Measurements from ENCODE around the gene STAC3. TPM values are rescaled to one million over a fixed set of nuclear protein-coding genes. Genes with fewer than 3 reads are reported as not detected.

STAC3 gene
- total and polyA plus RNA-seq, 4 donors: 0.19 to 1.3 (median 0.96) TPM

GRCh38 chr12:57268264-57268663 is 17.3 kb upstream of the STAC3 start:
- peaks cover 14 to 59% (median 41%) of the 10 kb centered on the region in 4 donors for H3K36me3 ChIP-seq (ENCODE audit: control insufficient read depth in 4 of 4, insufficient read depth in 3 of 4, low read depth in 1 of 4, low read length in 3 of 4)
- no peak overlapping the region for H3K9ac ChIP-seq (ENCODE audit: low read depth in 1 of 2, low read length in 2 of 2)
- WGBS: 86% methylated on average over 7 of the region's 7 CpGs
- H3K27ac ChIP-seq (ENCODE audit: low read depth in 1 of 2, low read length in 2 of 2): no peak overlapping the region
- peaks cover 3 to 6% (median 5%) of the 10 kb centered on the region in 4 donors for H3K4me1 ChIP-seq (ENCODE audit: control insufficient read depth in 4 of 4, insufficient read depth in 4 of 4, low read length in 3 of 4)
- DNase-seq (ENCODE audit: low spot score): no peak
- TF ChIP-seq, protein P1, sequence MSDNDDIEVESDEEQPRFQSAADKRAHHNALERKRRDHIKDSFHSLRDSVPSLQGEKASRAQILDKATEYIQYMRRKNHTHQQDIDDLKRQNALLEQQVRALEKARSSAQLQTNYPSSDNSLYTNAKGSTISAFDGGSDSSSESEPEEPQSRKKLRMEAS (IDR thresholded peaks at IDR 0.05): no peak
- no peak for TF ChIP-seq TAF1 (conservative IDR thresholded peaks at IDR 0.05)
- no peak for TF ChIP-seq CTCF (IDR thresholded peaks at IDR 0.05; ENCODE audit: low read depth, low read length, missing input control)
- TF ChIP-seq NR2F2 (IDR thresholded peaks at IDR 0.05): no peak
- TF ChIP-seq FOXA2 (IDR thresholded peaks at IDR 0.05): no peak
- no peak for TF ChIP-seq RAD21 (IDR thresholded peaks at IDR 0.05)
- no peak for TF ChIP-seq JUND (IDR thresholded peaks at IDR 0.05)
- TF ChIP-seq FOXA1 (IDR thresholded peaks at IDR 0.05): no peak
- no peak for TF ChIP-seq HNF4A (conservative IDR thresholded peaks at IDR 0.05)
- TF ChIP-seq HNF4G (IDR thresholded peaks at IDR 0.05): no peak
- no peak for TF ChIP-seq ZBTB33 (IDR thresholded peaks at IDR 0.05)
- TF ChIP-seq SP1 (IDR thresholded peaks at IDR 0.05): no peak
- no peak for TF ChIP-seq YY1 (IDR thresholded peaks at IDR 0.05)
- TF ChIP-seq GABPA (IDR thresholded peaks at IDR 0.05 in 1 of 2, conservative IDR thresholded peaks at IDR 0.05 in 1 of 2): no peak
- no peak for TF ChIP-seq EGR1 (IDR thresholded peaks at IDR 0.05; ENCODE audit: low read depth in 2 of 2)
- TF ChIP-seq, protein P2, sequence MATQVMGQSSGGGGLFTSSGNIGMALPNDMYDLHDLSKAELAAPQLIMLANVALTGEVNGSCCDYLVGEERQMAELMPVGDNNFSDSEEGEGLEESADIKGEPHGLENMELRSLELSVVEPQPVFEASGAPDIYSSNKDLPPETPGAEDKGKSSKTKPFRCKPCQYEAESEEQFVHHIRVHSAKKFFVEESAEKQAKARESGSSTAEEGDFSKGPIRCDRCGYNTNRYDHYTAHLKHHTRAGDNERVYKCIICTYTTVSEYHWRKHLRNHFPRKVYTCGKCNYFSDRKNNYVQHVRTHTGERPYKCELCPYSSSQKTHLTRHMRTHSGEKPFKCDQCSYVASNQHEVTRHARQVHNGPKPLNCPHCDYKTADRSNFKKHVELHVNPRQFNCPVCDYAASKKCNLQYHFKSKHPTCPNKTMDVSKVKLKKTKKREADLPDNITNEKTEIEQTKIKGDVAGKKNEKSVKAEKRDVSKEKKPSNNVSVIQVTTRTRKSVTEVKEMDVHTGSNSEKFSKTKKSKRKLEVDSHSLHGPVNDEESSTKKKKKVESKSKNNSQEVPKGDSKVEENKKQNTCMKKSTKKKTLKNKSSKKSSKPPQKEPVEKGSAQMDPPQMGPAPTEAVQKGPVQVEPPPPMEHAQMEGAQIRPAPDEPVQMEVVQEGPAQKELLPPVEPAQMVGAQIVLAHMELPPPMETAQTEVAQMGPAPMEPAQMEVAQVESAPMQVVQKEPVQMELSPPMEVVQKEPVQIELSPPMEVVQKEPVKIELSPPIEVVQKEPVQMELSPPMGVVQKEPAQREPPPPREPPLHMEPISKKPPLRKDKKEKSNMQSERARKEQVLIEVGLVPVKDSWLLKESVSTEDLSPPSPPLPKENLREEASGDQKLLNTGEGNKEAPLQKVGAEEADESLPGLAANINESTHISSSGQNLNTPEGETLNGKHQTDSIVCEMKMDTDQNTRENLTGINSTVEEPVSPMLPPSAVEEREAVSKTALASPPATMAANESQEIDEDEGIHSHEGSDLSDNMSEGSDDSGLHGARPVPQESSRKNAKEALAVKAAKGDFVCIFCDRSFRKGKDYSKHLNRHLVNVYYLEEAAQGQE (IDR thresholded peaks at IDR 0.05): no peak
- no peak for TF ChIP-seq RXRA (IDR thresholded peaks at IDR 0.05)
- TF ChIP-seq, protein P3, sequence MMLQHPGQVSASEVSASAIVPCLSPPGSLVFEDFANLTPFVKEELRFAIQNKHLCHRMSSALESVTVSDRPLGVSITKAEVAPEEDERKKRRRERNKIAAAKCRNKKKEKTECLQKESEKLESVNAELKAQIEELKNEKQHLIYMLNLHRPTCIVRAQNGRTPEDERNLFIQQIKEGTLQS (IDR thresholded peaks at IDR 0.05): no peak
- H3K27me3 ChIP-seq (ENCODE audit: control insufficient read depth in 4 of 4, insufficient read depth in 4 of 4, low read length in 3 of 4): no peaks in the 10 kb centered on the region
- H3K9me3 ChIP-seq (ENCODE audit: control insufficient read depth in 4 of 4, low read length in 3 of 4): no peaks in the 10 kb centered on the region
- H3K4me3 ChIP-seq (ENCODE audit: low read depth in 1 of 3, low read length in 3 of 3): no peak overlapping the region
